HG03378 (cell line): Measurements from ENCODE around the gene SLC2A8.
A peak's percentile ranks its signal among the peaks of the same experiment; 100 is the strongest.

Experiments used
- ATAC-seq: cut with Tn5 transposase; IDR thresholded peaks from one replicate; pipeline ENCODE4 v1.9.1; 2021; ENCODE audit warnings: mild to moderate bottlenecking, moderate library complexity; ENCODE audit not compliant: unreplicated experiment

The SLC2A8 gene

GRCh38 chr9:127396808-127397645 is at the start of gene SLC2A8:
TSS of gene SLC2A8 (plus strand) at chr9:127397169. CDS start at chr9:127397231, 62 bp downstream.
- ATAC-seq: peak; percentile 96

- ATAC-seq: no peak
Observed at GRCh38 chr9:127347831-127348776, 48.9 kb upstream of the SLC2A8 start.

- no peak for ATAC-seq
Observed at GRCh38 chr9:127349483-127350113, 47.4 kb upstream of the SLC2A8 start.

- no peak for ATAC-seq
Observed at GRCh38 chr9:127351182-127352166, 45.5 kb upstream of the SLC2A8 start.

GRCh38 chr9:127353882-127354281 is 43.1 kb upstream of the SLC2A8 start:
- ATAC-seq: no peak

- no peak for ATAC-seq
Observed at GRCh38 chr9:127356906-127357305, 40.1 kb upstream of the SLC2A8 start.

- no peak for ATAC-seq
Observed at GRCh38 chr9:127358023-127358535, 38.9 kb upstream of the SLC2A8 start.

DNA sequence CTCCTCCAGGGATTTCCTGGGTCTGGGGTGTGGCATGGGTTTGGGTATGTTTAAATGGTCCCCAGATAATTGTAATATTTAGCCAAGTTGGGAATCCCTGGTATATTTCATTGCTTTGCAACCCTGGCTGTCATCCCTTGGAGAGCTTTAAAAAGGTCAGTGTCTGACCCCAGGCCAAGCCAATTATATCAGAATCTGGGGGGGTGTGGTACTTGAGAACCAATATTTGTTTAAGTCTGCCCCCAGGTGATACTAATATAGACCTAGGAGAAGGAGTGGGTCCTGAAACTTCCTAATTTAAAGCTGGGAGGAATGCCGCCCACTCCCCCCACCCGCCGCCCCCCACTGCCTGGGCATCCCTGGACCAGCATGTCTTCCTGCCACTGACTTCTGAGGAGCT is 38.2 kb upstream of the SLC2A8 start:
- no peak for ATAC-seq

DNA sequence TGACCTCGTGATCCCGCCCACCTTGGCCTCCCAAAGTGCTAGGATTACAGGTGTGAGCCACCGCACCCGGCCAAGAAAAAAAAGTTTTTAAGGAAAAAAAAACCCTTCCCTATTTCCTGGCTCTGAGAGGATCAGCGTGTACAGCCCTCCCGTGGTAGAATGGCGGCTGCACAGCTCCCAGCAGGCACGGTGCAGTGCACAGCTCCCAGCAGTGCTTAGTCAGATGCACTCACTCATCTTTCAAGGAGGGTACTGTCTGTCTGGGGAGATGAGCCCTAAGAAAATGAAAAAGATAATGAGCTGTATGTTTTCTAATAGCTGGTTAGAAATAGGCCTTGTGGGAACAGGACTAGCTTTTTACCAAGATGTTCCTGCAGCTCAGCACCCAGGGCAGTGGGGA is 36.7 kb upstream of the SLC2A8 start:
- no peak for ATAC-seq

- no peak for ATAC-seq
Observed at GRCh38 chr9:127360829-127361228, 36.1 kb upstream of the SLC2A8 start.

DNA sequence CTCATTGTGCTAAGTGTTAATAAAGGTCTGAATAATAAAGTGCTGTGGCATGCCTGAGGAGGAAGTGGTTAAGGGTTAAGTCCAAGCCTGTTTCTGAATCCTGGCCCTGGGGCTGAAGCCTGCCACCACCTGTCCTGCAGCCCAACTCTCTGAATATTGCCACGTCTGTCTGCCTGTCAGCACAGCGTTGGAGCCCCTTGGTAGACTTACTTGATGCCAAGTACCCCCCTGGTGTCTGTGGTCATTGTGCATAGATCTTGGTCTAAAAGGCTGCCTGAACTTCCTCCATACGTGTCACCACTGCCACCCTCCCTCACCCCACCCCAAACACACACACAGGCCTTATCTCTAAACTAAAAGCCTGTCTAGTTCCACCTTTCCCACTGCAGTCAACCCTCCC is 35.4 kb upstream of the SLC2A8 start:
- ATAC-seq: no peak

DNA sequence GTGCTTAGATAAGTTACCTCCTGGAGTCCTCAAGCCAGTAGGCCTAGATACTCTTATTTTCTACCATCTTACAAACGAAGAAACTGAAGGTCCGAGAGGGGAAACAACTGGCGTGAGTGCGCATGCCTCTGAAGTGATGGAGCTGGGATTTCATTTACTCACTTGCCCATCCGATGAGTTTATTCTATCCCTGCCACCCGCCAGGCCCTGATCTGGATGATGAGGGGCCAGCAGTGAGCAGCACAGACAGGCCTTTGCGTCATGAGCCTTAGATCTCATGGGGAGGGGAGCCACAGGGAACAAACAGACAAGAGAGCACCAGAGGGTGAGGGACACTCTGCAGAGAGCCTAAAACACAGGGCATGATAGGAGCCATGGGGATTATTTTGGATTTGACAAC is 34.1 kb upstream of the SLC2A8 start:
- no peak for ATAC-seq

DNA sequence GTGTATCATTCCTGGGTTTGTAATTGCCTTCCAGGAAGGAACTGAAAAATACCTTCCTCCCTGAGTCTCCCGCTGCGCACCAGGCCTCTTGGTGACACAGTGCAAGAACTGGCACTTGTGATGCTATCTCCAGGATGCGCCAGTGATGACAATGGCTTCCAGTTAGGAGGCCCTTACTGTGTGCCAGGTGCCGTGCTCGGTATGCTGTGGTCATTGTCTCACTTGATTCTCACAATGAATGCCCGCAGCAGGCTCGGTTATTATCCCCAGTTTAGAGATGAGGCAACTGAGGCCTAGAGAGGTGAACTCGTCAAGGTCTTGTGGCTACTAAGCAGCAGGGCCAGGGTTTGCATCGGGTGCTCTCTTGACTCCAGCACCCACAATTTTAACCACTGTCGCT is 31.5 kb upstream of the SLC2A8 start:
- no peak for ATAC-seq

DNA sequence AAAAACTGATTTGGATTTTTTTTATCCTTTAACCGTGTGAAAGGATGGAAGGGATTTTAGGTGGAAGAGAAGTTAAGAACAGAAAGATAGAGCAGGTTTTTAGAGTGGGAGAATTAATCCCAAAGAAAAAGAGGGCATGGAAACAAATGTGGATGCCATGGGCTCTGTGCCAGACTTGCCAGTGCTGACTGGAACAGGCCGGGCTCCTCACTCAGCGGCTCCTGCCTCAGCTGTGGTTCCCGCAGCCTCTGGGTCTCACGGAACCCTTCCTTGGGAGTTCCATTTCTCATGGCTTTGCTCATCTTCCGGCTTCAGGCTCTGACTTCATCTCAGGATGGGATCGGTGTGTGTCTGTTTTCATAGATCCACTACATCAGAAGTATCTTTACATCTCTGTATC is 30.4 kb upstream of the SLC2A8 start:
- ATAC-seq: no peak

DNA sequence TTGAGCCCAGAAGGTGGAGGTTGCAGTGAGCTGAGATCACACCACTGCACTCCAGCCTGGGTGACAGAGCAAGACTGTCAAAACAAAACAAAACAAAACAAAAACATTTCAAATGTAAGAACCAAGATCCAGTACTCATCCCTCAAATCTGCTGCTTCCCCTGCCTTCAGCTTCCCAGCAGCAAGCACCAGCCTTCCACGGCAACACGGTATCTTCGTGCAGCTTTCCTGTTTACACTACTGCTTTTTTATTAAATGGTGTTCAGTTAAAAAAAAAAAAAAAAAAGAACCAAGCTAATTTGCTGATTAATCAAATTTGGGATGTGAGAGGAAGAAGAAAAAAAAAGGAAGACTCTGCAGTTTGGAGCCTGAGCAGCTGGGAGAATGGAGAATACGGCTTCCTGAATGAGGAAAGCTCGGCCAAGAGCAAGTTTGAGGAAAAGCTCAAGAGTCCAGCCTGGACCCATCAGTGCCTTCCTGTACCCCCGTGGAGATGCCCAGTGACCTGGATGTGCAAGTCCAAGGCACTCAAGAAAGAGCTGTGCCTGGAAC is 28.0 kb upstream of the SLC2A8 start:
- no peak for ATAC-seq

GRCh38 chr9:127369428-127369827 is 27.5 kb upstream of the SLC2A8 start:
- no peak for ATAC-seq

GRCh38 chr9:127370147-127370579 is 26.8 kb upstream of the SLC2A8 start:
- no peak for ATAC-seq

DNA sequence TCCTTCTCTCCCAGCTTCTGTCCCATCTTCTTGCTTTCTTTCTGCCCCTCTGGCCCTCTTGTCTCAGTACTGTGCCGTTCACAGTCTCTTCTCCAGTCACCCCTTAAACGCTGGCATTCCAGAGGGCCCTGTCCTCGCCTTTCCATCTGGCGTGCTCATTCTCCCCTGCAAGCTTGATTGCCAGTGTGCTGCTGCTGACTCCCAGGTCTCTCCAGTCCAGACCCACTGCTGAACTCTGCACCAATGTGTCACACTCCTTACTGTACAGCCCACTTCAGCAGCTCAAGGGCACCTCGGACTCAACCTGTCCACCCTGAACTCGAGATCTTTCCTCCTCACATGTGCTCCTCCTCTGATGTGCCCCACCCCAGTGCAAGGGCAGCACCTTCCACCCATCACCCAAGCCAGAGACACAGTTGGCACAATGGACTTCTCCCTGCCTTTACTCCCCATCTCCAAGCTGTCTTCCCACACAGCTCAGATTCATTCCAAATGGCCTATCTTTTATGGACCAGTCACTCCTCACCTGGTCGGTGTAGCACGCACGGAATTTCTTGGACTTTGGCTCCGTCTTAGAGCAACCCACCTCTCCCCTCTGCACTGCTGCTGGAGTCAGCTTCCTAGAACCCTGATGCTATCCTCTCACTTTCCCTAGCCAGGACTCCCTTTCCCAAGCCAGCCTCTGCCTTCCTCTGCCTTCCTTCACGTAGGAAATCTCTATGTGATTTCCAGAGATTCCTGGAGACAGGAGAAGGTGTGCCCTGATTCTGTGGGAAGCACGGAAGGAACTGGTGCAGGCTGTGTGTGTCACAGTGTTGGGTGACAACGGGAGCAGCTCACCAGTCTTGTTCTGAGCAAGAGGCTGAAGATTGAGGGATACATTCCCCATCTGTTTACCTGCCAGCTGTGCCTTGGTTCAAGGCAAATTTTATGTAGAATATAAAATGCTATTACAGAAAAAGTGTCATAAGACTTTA is 26.0 kb upstream of the SLC2A8 start:
- ATAC-seq: no peak
